Keratinocyte (primary cell): ENCODE data around the gene PLD1. TPM values are rescaled to one million over a fixed set of nuclear protein-coding genes. Genes with fewer than 3 reads are reported as not detected.

ENCODE experiments used
- DNase-seq: peaks from one replicate; pipeline ENCODE4 v3.0.0-alpha.2; 2011; ENCODE audit warnings: low read depth, missing footprints, low spot score
- FAIRE-seq: peaks from 2 replicates; lab custom pipeline; 2011; peaks lifted over from hg19 to GRCh38; lab: Jason Lieb, UNC
- H2AFZ ChIP-seq: 2 replicates; pipeline ENCODE4 v1.6.0; 2012; ENCODE audit warnings: low read length, control low read depth, inconsistent platforms; ENCODE audit not compliant: control insufficient read depth
- H3K27ac ChIP-seq: 2 replicates; pipeline ENCODE4 v1.5.1; 2011; ENCODE audit warnings: low read length; ENCODE audit not compliant: control insufficient read depth, insufficient read depth
- H3K27me3 ChIP-seq: 3 replicates; pipeline ENCODE4 v1.6.0; 2011; ENCODE audit warnings: low read length; ENCODE audit not compliant: control insufficient read depth, insufficient read depth; ENCODE audit errors: extremely low read depth
- H3K36me3 ChIP-seq, 2 experiments: 2 replicates in 1 of 2; 3 replicates in 1 of 2; pipeline ENCODE4 v1.5.1; 2011; ENCODE audit warnings: low read length in 2 of 2, mild to moderate bottlenecking in 1 of 2; ENCODE audit not compliant: control insufficient read depth in 2 of 2, insufficient read depth in 2 of 2; ENCODE audit errors: extremely low read depth in 1 of 2
- H3K4me1 ChIP-seq: 3 replicates; pipeline ENCODE4 v1.5.1; 2011; ENCODE audit warnings: low read length; ENCODE audit not compliant: control insufficient read depth, insufficient read depth; ENCODE audit errors: extremely low read depth
- H3K4me2 ChIP-seq: 3 replicates; pipeline ENCODE4 v1.6.0; 2011; ENCODE audit warnings: low read depth, low read length; ENCODE audit not compliant: control insufficient read depth, insufficient read depth; ENCODE audit errors: extremely low read depth
- H3K4me3 ChIP-seq, 3 experiments: fragments of 200-600 bp in 1 of 3; sonication (generic) in 1 of 3; 2 replicates in 2 of 3; 3 replicates in 1 of 3; pipeline ENCODE4 v1.5.1; 2011 to 2016; ENCODE audit warnings: low read length in 3 of 3, mild to moderate bottlenecking in 3 of 3, control low read depth in 2 of 3, inconsistent platforms in 1 of 3, low read depth in 1 of 3, mixed read lengths in 1 of 3, mixed run types in 1 of 3, moderate library complexity in 1 of 3; ENCODE audit not compliant: control insufficient read depth in 2 of 3, insufficient read depth in 2 of 3; ENCODE audit errors: extremely low read depth in 1 of 3
- H3K79me2 ChIP-seq: 2 replicates; pipeline ENCODE4 v1.6.0; 2012; ENCODE audit warnings: low read length; ENCODE audit not compliant: control insufficient read depth, insufficient read depth
- H3K9ac ChIP-seq: 3 replicates; pipeline ENCODE4 v1.6.0; 2011; ENCODE audit warnings: low read length; ENCODE audit not compliant: control insufficient read depth, insufficient read depth; ENCODE audit errors: extremely low read depth
- H3K9me1 ChIP-seq: 3 replicates; pipeline ENCODE4 v1.6.0; 2011; ENCODE audit warnings: low read length; ENCODE audit not compliant: control insufficient read depth, insufficient read depth; ENCODE audit errors: extremely low read depth
- H3K9me3 ChIP-seq: 2 replicates; pipeline ENCODE4 v1.5.1; 2012; ENCODE audit warnings: low read depth, low read length; ENCODE audit not compliant: control insufficient read depth
- H4K20me1 ChIP-seq: 3 replicates; pipeline ENCODE4 v1.6.0; 2011; ENCODE audit warnings: low read length; ENCODE audit not compliant: control insufficient read depth, insufficient read depth; ENCODE audit errors: extremely low read depth
- EZH2 ChIP-seq: IDR thresholded peaks from one replicate; pipeline ENCODE4 v1.6.1; 2012; ENCODE audit warnings: inconsistent platforms, mild to moderate bottlenecking, low read length, moderate library complexity
- dilution Hi-C: fragments of 300-500 bp; cut with MboI; formaldehyde crosslinking; loops from one replicate; pipeline ENCODE4 v1.7.0; 2020; ENCODE audit warnings: low sequenced_read_pairs; ENCODE audit not compliant: extremely low pct_ligation_motif_present
- polyA plus RNA-seq, 5 experiments: library from polyadenylated mRNA; depleted of rRNA in 3 of 5; stranded (reverse) in 3 of 5; stranded (forward) in 1 of 5; unstranded in 1 of 5; fragments of >200 nt; gene quantifications; 1 replicate in 1 of 5; 2 replicates in 3 of 5; 3 replicates in 1 of 5; pipeline versions ENCODE4 v1.2.1 to v1.2.3, GENCODE V29; 2011 to 2012; ENCODE audit warnings: missing spikeins in 2 of 5, low read depth in 1 of 5, low replicate concordance in 1 of 5
- TF ChIP-seq, protein P1 (sequence below), 3 experiments: IDR thresholded peaks in 1 of 3; conservative IDR thresholded peaks in 1 of 3; optimal IDR thresholded peaks in 1 of 3; 2 replicates in 2 of 3; 3 replicates in 1 of 3; pipeline versions ENCODE3 to v1.5.1; 2011; ENCODE audit warnings: low read length in 3 of 3, mild to moderate bottlenecking in 3 of 3, moderate library complexity in 2 of 3, control low read depth in 1 of 3, inconsistent platforms in 1 of 3; ENCODE audit not compliant: insufficient read depth in 2 of 3; ENCODE audit errors: extremely low read depth in 1 of 3

The PLD1 gene
- polyA plus RNA-seq, 1 donor (not counting 4 experiments of a cell fraction or from before 2014, with no cell fraction given) = 14.7 TPM

DNA sequence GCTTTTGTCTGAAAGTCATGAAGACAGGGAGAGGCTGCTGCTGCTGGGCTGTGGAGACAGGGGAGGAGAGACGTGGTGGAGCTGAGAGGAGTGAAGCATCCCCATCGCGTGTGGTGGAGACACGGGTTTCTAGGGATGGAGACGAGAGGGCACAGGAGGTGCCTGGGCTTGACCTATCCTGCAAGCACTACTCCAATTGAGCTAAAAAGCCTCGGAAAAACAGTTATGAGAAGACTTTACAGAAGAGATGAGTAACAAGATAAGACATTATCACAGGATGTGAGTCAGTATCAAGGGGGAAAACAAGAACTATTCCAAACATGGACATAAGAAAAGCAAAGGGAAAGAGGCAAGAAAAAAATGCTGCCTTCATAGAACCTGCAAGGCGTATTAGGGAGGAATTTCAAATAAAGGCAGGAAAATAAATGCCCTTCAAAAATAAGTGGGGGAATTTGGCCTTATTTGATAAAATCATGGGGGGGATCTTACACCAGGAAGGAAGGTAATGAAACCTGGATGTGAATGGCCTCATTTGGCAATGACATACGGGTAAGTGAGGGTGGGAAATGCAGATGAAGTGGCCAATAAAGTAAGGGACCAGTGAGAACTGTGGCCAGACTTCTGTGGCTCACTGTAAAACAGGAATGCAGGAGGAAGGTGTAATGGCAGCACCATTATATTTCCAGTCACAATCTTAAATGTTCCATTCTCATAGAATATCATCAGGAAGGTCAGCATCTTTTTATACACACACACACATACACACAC is 97.9 kb downstream of the PLD1 start:
- FAIRE-seq (peak; percentile 60), DNase-seq (peak; percentile 32)
- Histone ChIP-seq H3K4me3 (no peak overlapping the region), H3K27ac (peak overlapping the region; percentile 4), H3K4me1 (peaks cover 13% of the 10 kb centered on the region), H3K79me2 (no peaks in the 10 kb centered on the region), H3K4me2 (peak overlapping the region; percentile 56), H3K9ac (no peak overlapping the region), H2AFZ (peak overlapping the region; percentile 24), H3K9me3 (peaks cover 2% of the 10 kb centered on the region), H3K9me1 (no peaks in the 10 kb centered on the region), H3K36me3 (peaks cover 0 to 3% of the 10 kb centered on the region in 2 experiments), H4K20me1 (no peaks in the 10 kb centered on the region), H3K27me3 (no peaks in the 10 kb centered on the region)
- dilution Hi-C loops = no loop called here
- no peak for TF ChIP-seq EZH2
- TF ChIP-seq, protein P1, sequence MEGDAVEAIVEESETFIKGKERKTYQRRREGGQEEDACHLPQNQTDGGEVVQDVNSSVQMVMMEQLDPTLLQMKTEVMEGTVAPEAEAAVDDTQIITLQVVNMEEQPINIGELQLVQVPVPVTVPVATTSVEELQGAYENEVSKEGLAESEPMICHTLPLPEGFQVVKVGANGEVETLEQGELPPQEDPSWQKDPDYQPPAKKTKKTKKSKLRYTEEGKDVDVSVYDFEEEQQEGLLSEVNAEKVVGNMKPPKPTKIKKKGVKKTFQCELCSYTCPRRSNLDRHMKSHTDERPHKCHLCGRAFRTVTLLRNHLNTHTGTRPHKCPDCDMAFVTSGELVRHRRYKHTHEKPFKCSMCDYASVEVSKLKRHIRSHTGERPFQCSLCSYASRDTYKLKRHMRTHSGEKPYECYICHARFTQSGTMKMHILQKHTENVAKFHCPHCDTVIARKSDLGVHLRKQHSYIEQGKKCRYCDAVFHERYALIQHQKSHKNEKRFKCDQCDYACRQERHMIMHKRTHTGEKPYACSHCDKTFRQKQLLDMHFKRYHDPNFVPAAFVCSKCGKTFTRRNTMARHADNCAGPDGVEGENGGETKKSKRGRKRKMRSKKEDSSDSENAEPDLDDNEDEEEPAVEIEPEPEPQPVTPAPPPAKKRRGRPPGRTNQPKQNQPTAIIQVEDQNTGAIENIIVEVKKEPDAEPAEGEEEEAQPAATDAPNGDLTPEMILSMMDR (optimal IDR thresholded peaks at IDR 0.05 in 1 of 3, IDR thresholded peaks at IDR 0.05 in 1 of 3, conservative IDR thresholded peaks at IDR 0.05 in 1 of 3; ENCODE audit: extremely low read depth in 1 of 3, insufficient read depth in 2 of 3, low read length in 3 of 3) = no peak

DNA sequence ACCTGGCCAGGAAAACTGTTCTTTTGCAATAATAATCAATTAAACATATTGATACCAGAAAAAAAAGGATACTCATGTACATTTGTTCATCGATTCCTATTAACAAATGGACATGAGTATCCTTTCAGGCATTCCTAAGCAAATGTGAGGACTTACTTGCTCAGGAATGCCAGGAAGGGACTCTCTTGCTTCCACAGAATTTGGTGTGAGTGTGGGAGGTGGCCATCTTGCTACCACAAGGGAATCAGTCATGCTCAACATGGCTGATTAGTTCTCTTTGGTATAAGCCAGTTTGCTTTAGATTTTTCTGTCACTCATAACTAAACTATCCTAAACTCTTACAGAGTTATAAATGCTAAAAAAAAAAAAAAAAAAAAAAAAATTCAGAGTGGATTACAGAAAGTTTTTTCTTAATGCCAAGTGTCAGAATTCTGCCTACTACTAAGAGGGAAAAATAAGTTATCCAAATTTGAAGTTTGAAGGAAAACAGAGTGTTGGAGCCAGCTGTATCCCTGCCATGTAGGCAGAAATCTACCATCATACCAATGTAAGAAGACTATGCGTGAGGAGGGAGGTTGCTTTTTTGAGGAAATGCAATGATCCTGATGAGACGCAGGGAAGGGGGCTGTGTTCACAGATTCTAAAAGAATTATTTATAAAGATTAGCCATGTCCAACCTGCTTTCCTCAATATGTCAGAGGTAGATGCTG is 98.7 kb downstream of the PLD1 start:
- H3K36me3 ChIP-seq = peaks cover 0 to 3% of the 10 kb centered on the region in 2 experiments
- H4K20me1 ChIP-seq = no peaks in the 10 kb centered on the region
- no peaks in the 10 kb centered on the region for H3K9me1 ChIP-seq
- H3K79me2 ChIP-seq = no peaks in the 10 kb centered on the region
- H3K9ac ChIP-seq = no peak overlapping the region
- H3K27me3 ChIP-seq = no peaks in the 10 kb centered on the region
- peak; percentile 13 for FAIRE-seq
- peaks cover 2% of the 10 kb centered on the region for H3K9me3 ChIP-seq
- H3K4me1 ChIP-seq = peaks cover 13% of the 10 kb centered on the region
- H3K27ac ChIP-seq = peak overlapping the region; percentile 4
- no peak for TF ChIP-seq EZH2
- H2AFZ ChIP-seq = no peak overlapping the region
- H3K4me3 ChIP-seq = no peak overlapping the region
- no peak for DNase-seq
- dilution Hi-C loops = no loop called here
- H3K4me2 ChIP-seq = peak overlapping the region; percentile 56
